ENCODE data around the gene C11orf52.
"Not testable (repeated sequence)": the region's sequence is repeated elsewhere in the genome, so short reads cannot be mapped to it uniquely, and the experiment has no call there.

Gene C11orf52, protein sequence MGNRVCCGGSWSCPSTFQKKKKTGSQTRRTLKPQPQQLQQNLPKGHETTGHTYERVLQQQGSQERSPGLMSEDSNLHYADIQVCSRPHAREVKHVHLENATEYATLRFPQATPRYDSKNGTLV

GRCh38 chr11:111918390-111919256 lies at the start of gene C11orf52:
TSS of gene C11orf52 (plus strand) at chr11:111918913. CDS start at chr11:111918973, 60 bp downstream.
- no peak for DNase-seq (ENCODE audit: low spot score)

DNA sequence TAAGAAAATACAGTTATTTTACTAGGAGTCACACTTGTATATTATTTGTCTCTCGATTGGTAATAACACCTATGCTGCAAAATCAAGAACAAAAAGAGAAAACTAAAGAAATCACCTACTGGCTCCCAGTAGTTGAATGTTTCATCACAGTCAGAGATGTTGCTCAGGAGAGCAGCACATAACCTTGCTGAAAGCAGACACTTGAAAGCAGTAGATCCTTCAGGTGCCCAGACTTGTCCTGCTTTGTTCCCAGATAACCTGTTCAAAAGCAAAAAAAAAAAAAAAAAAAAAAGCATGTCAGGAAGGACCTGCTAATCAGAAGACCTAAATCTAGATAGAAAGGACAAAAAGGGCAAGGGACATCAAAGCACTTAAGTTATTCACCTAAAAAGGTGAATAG lies 48.6 kb upstream of the C11orf52 start:
- DNase-seq (ENCODE audit: low spot score) = no peak

DNA sequence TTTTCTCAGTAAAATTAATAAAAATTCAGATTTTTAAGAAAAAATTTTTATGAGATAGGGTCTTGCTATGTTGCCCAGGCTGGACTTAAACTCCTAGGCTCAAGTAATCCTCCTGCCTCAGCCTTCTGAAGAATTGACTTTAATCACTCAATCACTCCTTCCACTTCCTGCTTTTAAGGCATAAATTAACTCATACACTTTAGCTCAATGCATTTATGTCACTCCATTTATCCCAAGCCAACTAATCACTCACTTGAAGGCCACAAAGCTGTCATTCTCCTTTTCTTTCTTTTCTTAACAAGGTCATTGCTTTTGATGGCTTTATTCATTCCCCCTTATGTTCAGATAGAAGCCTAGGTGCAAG lies 48.2 kb upstream of the C11orf52 start:
- DNase-seq (ENCODE audit: low spot score) = peak; percentile 2

DNA sequence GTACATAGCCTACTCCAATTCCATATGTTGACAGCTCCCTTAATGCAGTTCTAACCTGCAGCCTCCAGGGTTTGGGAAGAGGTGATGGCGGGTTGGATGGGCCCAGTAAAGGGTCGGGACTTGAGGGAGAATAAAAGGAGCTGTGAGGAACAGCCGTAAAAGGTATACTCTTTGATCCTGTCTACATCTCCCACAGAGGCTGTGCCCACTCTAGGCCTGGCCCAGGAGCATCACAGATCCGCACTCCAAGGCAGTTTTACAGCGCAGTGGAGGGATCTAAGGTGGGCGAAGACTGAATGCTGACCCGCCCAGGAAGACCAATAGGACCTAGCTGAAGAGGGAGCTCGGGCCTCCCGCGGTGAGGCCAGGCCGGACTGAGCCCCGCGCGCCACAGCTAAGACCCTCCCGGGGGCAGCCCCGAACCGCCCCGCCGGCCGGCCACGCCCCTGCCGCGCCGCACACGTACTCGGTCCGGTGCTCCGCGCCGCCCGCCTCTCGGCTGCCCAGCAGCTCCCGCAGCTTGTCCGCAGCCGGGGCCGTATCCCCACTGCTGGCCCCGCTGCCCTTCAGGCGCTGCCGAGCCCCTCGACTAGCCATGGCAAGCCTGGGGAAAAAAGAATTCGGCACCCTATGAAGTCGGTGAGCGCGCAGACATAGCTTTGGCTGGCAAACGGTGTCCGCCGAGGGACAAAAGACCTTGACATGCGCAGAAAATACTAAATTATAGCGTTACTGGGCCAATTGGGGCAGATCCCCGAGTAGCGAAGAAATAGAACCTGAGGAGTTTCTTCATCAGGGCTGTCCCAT lies 47.6 kb upstream of the C11orf52 start, which contains the start of gene ALG9:
Gene ALG9, minus strand, starts transcription at position 696 of the 807 bp plus-strand sequence. Its CDS starts 99 bp downstream, at position 597.
- DNase-seq (ENCODE audit: low spot score) = peak; percentile 87

DNA sequence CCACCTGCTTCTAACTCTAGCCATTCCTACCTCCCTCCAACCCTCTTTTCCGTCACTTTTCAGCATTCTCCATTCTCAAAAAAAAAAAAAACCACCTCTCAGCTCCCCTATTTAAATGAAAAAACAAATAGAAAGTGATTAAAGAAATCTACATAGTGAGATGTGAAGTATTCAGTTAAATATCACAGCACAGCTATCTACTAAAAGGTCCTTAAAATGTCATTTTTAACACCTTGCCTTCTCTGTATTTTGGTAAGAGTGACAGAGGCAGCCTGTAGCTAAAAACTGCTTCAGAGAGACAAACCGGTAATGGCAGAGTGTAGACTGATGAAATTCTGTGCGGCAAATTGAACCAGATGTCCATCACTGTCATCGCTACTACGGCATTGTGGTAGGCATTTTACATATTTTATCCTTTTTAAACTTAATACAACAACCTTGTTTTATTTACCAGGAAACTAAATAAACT lies 47.0 kb upstream of the C11orf52 start:
- no peak for DNase-seq (ENCODE audit: low spot score)

GRCh38 chr11:111878385-111878848 lies 40.3 kb upstream of the C11orf52 start:
- DNase-seq (ENCODE audit: low spot score) = no peak

DNA sequence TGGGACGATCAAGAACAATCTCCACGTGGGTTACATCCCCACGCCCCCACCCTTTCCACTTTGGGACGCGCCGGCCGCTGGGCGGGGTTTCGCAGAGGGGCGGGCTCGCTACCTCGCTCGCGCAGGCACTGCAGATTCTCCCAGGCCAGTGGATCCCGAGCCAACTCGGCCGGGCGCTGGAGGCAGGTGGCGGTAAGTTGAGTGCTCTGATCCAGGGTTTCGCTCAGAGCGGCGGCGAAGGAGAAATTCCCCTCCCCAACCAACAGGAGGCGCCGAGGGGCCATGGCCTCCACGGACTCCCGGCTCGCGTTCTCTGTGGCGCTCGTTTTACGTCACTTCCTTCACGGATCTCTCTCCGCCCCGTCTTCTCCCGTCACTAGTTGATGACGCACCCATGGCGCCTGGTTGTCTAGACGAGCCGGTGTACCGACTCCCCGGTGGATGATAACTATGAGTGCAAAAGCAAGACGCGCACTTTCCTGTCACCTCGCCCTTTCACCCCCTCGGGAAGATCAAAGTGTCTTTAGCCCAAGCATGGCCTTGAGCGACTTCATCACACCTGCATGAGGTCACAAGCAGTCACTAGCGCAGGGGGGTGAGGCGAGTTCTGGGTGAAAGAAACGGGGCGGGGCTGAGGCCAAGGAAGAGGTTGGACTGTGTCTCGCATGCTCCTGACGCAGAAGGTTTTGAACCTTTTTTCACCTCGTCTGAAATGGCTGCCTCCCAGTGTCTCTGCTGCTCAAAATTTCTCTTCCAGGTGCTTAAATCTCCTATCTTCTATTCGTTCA lies 39.7 kb upstream of the C11orf52 start, which contains the start of the genes CFAP68 and FDXACB1:
Gene CFAP68, plus strand, starts transcription at position 693 of the 788 bp plus-strand sequence. Its CDS starts 20 bp downstream, at position 713.
Gene FDXACB1, minus strand, starts transcription at position 317 of the 788 bp plus-strand sequence. Its CDS starts 33 bp downstream, at position 284.
- peak; percentile 97 for DNase-seq (ENCODE audit: low spot score)

DNA sequence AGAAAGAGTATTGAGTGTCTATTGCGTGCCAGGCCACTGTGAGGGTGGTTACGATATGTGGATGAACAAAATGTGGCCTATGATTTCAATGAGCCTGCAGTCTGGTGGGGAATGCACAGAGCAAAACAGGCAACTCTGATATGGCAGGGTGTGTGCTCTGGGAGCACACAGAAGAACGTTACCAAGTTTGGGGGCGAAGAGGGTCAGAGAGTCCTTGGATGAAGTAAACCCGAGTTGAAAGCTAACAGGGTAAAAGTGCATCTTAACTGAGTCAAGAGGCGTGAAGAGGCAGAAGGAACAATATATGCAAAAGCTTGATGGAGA lies 39.1 kb upstream of the C11orf52 start:
- no peak for DNase-seq (ENCODE audit: low spot score)

DNA sequence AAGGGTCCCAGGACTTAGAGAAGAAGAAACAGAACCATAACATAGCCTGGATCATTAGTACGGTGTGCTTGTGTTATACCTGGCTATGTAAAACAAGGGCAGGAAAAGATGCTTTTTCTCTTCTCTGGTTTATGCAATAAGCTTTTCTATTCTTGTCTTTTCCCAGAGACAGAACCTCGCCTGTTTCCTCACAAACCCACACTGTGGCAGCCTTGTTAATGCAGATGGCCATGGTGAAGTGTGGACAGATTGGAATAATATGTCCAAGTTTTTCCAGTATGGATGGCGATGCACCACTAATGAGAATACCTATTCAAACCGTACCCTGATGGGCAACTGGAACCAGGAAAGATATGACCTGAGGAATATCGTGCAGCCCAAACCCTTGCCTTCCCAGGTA lies 36.5 kb upstream of the C11orf52 start:
- DNase-seq (ENCODE audit: low spot score) = no peak

DNA sequence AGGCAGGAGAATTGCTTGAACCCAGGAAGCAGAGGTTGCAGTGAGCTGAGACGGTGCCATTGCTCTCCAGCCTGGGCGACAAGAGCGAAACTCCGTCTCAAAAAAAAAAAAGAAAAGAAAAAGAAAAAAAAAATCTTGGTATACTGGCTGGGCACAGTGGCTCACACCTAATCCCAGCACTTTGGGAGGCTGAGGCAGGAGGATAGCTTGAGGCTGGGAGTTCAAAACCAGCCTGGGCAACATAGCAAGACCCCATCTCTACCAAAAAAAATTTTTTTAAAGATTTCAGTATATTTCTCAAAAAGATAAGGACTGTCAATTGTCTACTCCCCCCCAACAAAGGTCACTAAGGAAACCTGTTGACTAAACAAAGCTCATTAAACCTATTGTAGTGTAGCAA lies 33.7 kb upstream of the C11orf52 start:
- DNase-seq (ENCODE audit: low spot score) = not testable (repeated sequence)

- no peak for DNase-seq (ENCODE audit: low spot score)
These were observed 32.7 kb upstream of the C11orf52 start for GRCh38 chr11:111886032-111886431.

GRCh38 chr11:111886844-111887243 lies 31.9 kb upstream of the C11orf52 start:
- DNase-seq (ENCODE audit: low spot score) = no peak

- DNase-seq (ENCODE audit: low spot score) = no peak
These were observed 13.3 kb upstream of the C11orf52 start for GRCh38 chr11:111905411-111905810.

DNA sequence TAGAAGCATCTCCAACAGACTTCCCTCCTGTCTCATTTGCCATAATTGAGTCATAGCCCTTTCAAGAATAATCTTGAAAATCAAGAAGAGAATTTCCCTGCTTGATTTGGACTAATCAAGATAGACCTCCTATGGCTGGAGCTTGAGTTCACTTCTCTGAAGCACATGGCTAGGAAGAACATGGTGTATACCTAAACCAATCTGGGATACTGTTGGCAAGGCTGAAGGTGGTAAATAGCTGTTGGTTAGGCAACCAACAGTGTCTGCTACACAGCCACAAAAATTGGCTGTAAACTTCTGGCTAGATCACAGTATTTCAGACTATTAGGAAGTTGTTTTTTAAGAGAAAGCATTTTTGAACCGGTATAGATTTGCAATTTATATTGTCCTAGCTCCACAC lies 12.0 kb upstream of the C11orf52 start:
- no peak for DNase-seq (ENCODE audit: low spot score)

- no peak for DNase-seq (ENCODE audit: low spot score)
These were observed 9.9 kb upstream of the C11orf52 start for GRCh38 chr11:111908639-111909305.

GRCh38 chr11:111909378-111909777 lies 9.3 kb upstream of the C11orf52 start:
- DNase-seq (ENCODE audit: low spot score) = no peak

DNA sequence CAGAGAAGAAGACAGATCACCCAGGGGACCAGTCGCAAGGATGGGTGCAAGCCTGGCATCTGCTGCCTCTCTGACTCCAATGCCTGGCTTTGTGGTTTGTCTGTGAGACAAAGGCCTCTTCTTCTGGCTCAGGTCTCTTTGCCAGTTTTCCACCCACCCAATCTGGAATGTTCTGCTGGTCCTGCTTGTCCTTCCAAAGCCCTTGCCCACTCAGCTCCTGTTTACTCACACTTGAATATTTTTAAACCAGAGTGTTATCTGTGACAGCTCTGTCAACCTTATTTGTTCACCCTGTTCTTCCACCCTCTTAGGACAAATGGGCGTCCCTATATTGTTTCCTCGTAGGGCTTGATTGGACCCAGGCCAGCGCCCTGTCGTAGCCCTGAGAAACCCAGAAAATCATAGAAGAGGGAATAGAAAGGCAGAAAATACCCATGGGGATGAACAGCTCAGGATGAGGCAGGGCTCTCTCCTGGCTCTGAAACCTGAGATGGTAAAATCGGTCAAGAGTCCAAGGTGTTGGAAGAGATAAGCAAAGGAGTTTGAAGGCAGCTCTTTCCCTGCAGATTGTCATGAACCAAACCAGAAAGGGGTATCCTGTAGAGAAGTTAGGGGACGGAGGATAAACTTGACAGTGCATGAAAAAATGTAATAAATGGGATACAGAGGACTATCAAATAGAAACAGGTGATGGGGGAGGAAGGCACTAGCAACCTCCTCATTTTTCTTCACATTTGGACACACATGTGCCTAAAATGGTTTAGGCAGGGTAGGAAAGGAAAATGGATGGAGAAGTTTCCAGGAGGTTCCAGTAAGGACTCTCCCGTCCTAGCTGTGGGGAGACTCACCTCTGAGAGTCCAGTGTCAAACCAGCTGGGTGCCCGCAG lies 7.8 kb upstream of the C11orf52 start:
- no peak for DNase-seq (ENCODE audit: low spot score)

- DNase-seq (ENCODE audit: low spot score) = no peak
These were observed 6.9 kb upstream of the C11orf52 start, which contains the start of gene CRYAB for GRCh38 chr11:111911563-111912401. TSS of gene CRYAB (minus strand) at chr11:111911770. CDS start at chr11:111911724, 46 bp downstream.

DNA sequence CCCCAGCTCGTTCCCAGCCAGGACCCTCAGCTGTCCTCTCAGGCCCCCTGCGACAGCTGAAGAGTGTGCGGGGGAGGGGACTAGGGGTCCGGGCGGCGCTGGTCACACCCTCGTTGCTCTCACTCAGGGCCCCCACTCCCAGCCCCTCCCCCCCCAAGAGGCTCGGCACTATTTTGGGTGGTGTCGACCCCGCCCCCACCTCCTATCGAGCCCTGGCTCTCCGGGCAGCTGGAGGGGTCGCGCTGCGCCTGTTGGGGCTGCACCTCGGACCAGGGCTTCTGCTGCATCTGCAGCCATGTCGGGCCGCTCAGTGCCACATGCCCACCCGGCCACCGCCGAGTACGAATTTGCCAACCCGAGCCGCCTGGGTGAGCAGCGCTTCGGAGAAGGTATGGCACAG lies 6.2 kb upstream of the C11orf52 start, which contains the start of gene HSPB2:
Gene HSPB2, plus strand, starts transcription at position 200 of the 400 bp plus-strand sequence. Its CDS starts 96 bp downstream, at position 296.
- no peak for DNase-seq (ENCODE audit: low spot score)
